K562 (cell line): ENCODE measurements around the gene MANBA.

Experiments
- MED1 ChIP-seq: sonication (generic); formaldehyde crosslinking; IDR thresholded peaks from 2 replicates; pipeline ENCODE4 v1.8.1; 2023; ENCODE audit warnings: missing genetic modification reagents, borderline replicate concordance
- RBM15 ChIP-seq: fragments of 200-400 bp; formaldehyde crosslinking; IDR thresholded peaks from 2 replicates; pipeline ENCODE4 v1.6.1; 2018; ENCODE audit warnings: mild to moderate bottlenecking, low read length, moderate library complexity; ENCODE audit not compliant: insufficient read depth
- TF ChIP-seq, protein P1 (sequence below), 3 experiments: IDR thresholded peaks in 2 of 3; conservative IDR thresholded peaks in 1 of 3; 2 replicates each; pipeline ENCODE4 v1.5.1; 2011 to 2012; ENCODE audit warnings: low read length in 3 of 3, mild to moderate bottlenecking in 3 of 3, control low read depth in 2 of 3, improper control_type of control experiment in 1 of 3, inconsistent platforms in 1 of 3, low read depth in 1 of 3, mixed read lengths in 1 of 3, moderate library complexity in 1 of 3; ENCODE audit not compliant: insufficient read depth in 2 of 3
- TF ChIP-seq, protein P2 (sequence below): fragments of 250-450 bp; sonication (Bioruptor Pico); IDR thresholded peaks from 2 replicates; pipeline ENCODE4 v1.8.0; 2022; ENCODE audit warnings: moderate library complexity, mild to moderate bottlenecking, inconsistent platforms

DNA sequence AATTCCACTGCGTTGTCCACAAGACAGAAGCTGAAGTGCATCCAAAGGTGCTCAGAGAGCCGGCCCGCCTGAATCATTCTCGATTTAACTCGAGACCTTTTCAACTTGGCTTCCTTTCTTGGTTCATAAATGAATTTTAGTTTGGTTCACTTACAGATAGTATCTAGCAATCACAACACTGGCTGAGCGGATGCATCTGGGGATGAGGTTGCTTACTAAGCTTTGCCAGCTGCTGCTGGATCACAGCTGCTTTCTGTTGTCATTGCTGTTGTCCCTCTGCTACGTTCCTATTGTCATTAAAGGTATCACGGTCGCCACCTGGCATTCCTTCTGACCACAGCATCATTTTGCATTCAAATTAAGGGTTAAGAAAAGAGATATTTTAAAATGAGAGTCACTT lies 144.1 kb downstream of the MANBA start:
- TF ChIP-seq MED1 (CRISPR knock-in tag) (no peak), RBM15 (no peak)
- TF ChIP-seq, protein P1, sequence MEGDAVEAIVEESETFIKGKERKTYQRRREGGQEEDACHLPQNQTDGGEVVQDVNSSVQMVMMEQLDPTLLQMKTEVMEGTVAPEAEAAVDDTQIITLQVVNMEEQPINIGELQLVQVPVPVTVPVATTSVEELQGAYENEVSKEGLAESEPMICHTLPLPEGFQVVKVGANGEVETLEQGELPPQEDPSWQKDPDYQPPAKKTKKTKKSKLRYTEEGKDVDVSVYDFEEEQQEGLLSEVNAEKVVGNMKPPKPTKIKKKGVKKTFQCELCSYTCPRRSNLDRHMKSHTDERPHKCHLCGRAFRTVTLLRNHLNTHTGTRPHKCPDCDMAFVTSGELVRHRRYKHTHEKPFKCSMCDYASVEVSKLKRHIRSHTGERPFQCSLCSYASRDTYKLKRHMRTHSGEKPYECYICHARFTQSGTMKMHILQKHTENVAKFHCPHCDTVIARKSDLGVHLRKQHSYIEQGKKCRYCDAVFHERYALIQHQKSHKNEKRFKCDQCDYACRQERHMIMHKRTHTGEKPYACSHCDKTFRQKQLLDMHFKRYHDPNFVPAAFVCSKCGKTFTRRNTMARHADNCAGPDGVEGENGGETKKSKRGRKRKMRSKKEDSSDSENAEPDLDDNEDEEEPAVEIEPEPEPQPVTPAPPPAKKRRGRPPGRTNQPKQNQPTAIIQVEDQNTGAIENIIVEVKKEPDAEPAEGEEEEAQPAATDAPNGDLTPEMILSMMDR (IDR thresholded peaks at IDR 0.05 in 2 of 3, conservative IDR thresholded peaks at IDR 0.05 in 1 of 3; ENCODE audit: insufficient read depth in 2 of 3, low read depth in 1 of 3, low read length in 3 of 3), result no peak
- TF ChIP-seq, protein P2, sequence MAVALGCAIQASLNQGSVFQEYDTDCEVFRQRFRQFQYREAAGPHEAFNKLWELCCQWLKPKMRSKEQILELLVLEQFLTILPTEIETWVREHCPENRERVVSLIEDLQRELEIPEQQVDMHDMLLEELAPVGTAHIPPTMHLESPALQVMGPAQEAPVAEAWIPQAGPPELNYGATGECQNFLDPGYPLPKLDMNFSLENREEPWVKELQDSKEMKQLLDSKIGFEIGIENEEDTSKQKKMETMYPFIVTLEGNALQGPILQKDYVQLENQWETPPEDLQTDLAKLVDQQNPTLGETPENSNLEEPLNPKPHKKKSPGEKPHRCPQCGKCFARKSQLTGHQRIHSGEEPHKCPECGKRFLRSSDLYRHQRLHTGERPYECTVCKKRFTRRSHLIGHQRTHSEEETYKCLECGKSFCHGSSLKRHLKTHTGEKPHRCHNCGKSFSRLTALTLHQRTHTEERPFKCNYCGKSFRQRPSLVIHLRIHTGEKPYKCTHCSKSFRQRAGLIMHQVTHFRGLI, result no peak
